CD14-positive monocyte (primary cell): ENCODE measurements around the gene PRDM11. TPM values are rescaled to one million over a fixed set of nuclear protein-coding genes. Genes with fewer than 3 reads are reported as not detected.

Source experiments
- DNase-seq, 3 donors: peaks; one replicate each; pipeline ENCODE4 v3.0.0-alpha.2; 2011 to 2022
- H2AFZ ChIP-seq: 2 replicates; pipeline ENCODE4 v1.6.0; 2012; ENCODE audit warnings: mild to moderate bottlenecking, low read depth, low read length, inconsistent platforms; ENCODE audit not compliant: insufficient read depth, poor library complexity, severe bottlenecking
- H3K27ac ChIP-seq, 2 donors: 1 replicate in 1 of 2; 2 replicates in 1 of 2; pipeline ENCODE4 v1.5.1; 2012 to 2013; ENCODE audit warnings: low read length in 2 of 2, control low read depth in 1 of 2, inconsistent platforms in 1 of 2, low read depth in 1 of 2, mild to moderate bottlenecking in 1 of 2
- H3K27me3 ChIP-seq, 2 donors: one replicate each; pipeline versions ENCODE4 v1.6.0 to v1.6.1; 2011 to 2013; ENCODE audit warnings: low read length in 2 of 2; ENCODE audit not compliant: control insufficient read depth in 2 of 2, insufficient read depth in 2 of 2
- H3K36me3 ChIP-seq, 2 donors: replicated peaks in 1 of 2; 1 replicate in 1 of 2; 2 replicates in 1 of 2; pipeline versions ENCODE4 v1.5.1 to v1.6.1; 2012 to 2013; ENCODE audit warnings: low read length in 2 of 2, control low read depth in 1 of 2, inconsistent platforms in 1 of 2, mild to moderate bottlenecking in 1 of 2; ENCODE audit not compliant: insufficient read depth in 2 of 2, control insufficient read depth in 1 of 2
- H3K4me1 ChIP-seq, 2 donors: 1 replicate in 1 of 2; 2 replicates in 1 of 2; pipeline versions ENCODE4 v1.5.1 to v1.6.1; 2012 to 2013; ENCODE audit warnings: low read length in 2 of 2, control low read depth in 1 of 2, inconsistent platforms in 1 of 2, mild to moderate bottlenecking in 1 of 2, moderate library complexity in 1 of 2; ENCODE audit not compliant: insufficient read depth in 2 of 2, control insufficient read depth in 1 of 2
- H3K4me2 ChIP-seq: replicated peaks from 2 replicates; pipeline ENCODE3; 2012; ENCODE audit warnings: low read length, moderate library complexity, mild to moderate bottlenecking; ENCODE audit not compliant: poor library complexity, severe bottlenecking; ENCODE audit errors: extremely low read depth
- H3K4me3 ChIP-seq, 3 experiments: fragments of 200-600 bp in 1 of 3; sonication (generic) in 1 of 3; replicated peaks in 1 of 3; 1 replicate in 2 of 3; 2 replicates in 1 of 3; pipeline ENCODE4 v1.5.1; 2011 to 2013; ENCODE audit warnings: low read length in 3 of 3, mild to moderate bottlenecking in 3 of 3, control low read depth in 2 of 3, low read depth in 2 of 3, inconsistent platforms in 1 of 3, moderate library complexity in 1 of 3
- H3K79me2 ChIP-seq: 2 replicates; pipeline ENCODE4 v1.6.0; 2012; ENCODE audit warnings: mild to moderate bottlenecking, control low read depth, inconsistent platforms, low read length, moderate library complexity; ENCODE audit not compliant: insufficient read depth
- H3K9ac ChIP-seq: 2 replicates; pipeline ENCODE4 v1.6.0; 2017; ENCODE audit warnings: low read length, mild to moderate bottlenecking; ENCODE audit not compliant: insufficient read depth, poor library complexity, severe bottlenecking
- H3K9me3 ChIP-seq, 2 donors: replicated peaks in 1 of 2; 1 replicate in 1 of 2; 2 replicates in 1 of 2; pipeline versions ENCODE4 v1.5.1 to v1.6.1; 2012 to 2013; ENCODE audit warnings: low read length in 2 of 2, control low read depth in 1 of 2; ENCODE audit not compliant: control insufficient read depth in 1 of 2, insufficient read depth in 1 of 2
- H4K20me1 ChIP-seq: 2 replicates; pipeline ENCODE4 v1.6.0; 2012; ENCODE audit warnings: mild to moderate bottlenecking, low read length, control low read depth, moderate library complexity; ENCODE audit not compliant: insufficient read depth
- H3K27ac Mint-ChIP-seq, 7 donors: one replicate each; pipeline ENCODE4 v1.8.0; 2020; ENCODE audit warnings: mild to moderate bottlenecking in 7 of 7, mixed read lengths in 7 of 7, moderate library complexity in 6 of 7, inconsistent platforms in 2 of 7
- H3K27me3 Mint-ChIP-seq, 3 donors: one replicate each; pipeline ENCODE4 v1.8.0; 2021 to 2022; ENCODE audit warnings: low read depth in 3 of 3, mild to moderate bottlenecking in 3 of 3, mixed read lengths in 3 of 3, moderate library complexity in 3 of 3, inconsistent platforms in 1 of 3
- H3K36me3 Mint-ChIP-seq, 2 donors: one replicate each; pipeline ENCODE4 v1.8.0; 2020; ENCODE audit warnings: mixed read lengths in 2 of 2, inconsistent platforms in 1 of 2, mild to moderate bottlenecking in 1 of 2
- H3K4me1 Mint-ChIP-seq: one replicate; pipeline ENCODE4 v1.8.0; 2020; ENCODE audit warnings: mild to moderate bottlenecking, mixed read lengths
- H3K4me3 Mint-ChIP-seq, 2 donors: one replicate each; pipeline ENCODE4 v1.8.0; 2020; ENCODE audit warnings: mild to moderate bottlenecking in 2 of 2, mixed read lengths in 2 of 2, moderate library complexity in 1 of 2
- H3K9me3 Mint-ChIP-seq, 7 donors: one replicate each; pipeline ENCODE4 v1.8.0; 2020 to 2022; ENCODE audit warnings: mixed read lengths in 7 of 7, mild to moderate bottlenecking in 6 of 7, moderate library complexity in 6 of 7, inconsistent platforms in 2 of 7
- WGBS: methylation state at CpG from one replicate; pipeline ENCODE4 v1.1.5; 2013; ENCODE audit warnings: missing lambda C conversion rate; ENCODE audit not compliant: insufficient coverage; 5-methylcytosine and 5-hydroxymethylcytosine counted together
- intact Hi-C, 2 donors: fragments of 100-400 bp; cut with micrococcal nuclease; formaldehyde crosslinking; loops; one replicate each; pipeline versions ENCODE4 v1.15.0 to v1.15.1; 2023
- polyA plus RNA-seq, 3 donors: library from polyadenylated mRNA; depleted of rRNA in 1 of 3; unstranded in 2 of 3; stranded (reverse) in 1 of 3; fragments of 300-500 nt in 2 of 3; fragments of >200 nt in 1 of 3; fragmentation: Illumina TruSeq in 2 of 3; gene quantifications; 1 replicate in 2 of 3; 2 replicates in 1 of 3; pipeline ENCODE4 v1.2.3, GENCODE V29; 2012 to 2021
- TF ChIP-seq, protein P1 (sequence below): fragments of 200-600 bp; IDR thresholded peaks from one replicate; pipeline ENCODE4 v1.8.0; 2022; ENCODE audit warnings: antibody characterized with exemption, mild to moderate bottlenecking

Gene PRDM11
- polyA plus RNA-seq, 3 donors: 0.48 to 1.8 TPM; not detected in 1

- WGBS: no CpG with 5 or more reads among the region's 1 CpG
- no peaks in the 10 kb centered on the region for H3K9me3 ChIP-seq
- TF ChIP-seq, protein P1, sequence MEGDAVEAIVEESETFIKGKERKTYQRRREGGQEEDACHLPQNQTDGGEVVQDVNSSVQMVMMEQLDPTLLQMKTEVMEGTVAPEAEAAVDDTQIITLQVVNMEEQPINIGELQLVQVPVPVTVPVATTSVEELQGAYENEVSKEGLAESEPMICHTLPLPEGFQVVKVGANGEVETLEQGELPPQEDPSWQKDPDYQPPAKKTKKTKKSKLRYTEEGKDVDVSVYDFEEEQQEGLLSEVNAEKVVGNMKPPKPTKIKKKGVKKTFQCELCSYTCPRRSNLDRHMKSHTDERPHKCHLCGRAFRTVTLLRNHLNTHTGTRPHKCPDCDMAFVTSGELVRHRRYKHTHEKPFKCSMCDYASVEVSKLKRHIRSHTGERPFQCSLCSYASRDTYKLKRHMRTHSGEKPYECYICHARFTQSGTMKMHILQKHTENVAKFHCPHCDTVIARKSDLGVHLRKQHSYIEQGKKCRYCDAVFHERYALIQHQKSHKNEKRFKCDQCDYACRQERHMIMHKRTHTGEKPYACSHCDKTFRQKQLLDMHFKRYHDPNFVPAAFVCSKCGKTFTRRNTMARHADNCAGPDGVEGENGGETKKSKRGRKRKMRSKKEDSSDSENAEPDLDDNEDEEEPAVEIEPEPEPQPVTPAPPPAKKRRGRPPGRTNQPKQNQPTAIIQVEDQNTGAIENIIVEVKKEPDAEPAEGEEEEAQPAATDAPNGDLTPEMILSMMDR: no peak
- H3K4me3 ChIP-seq: no peak overlapping the region
- no peaks in the 10 kb centered on the region for H3K4me1 Mint-ChIP-seq
- no peaks in the 10 kb centered on the region for H3K36me3 ChIP-seq
- no peak overlapping the region for H3K4me2 ChIP-seq
- intact Hi-C loops: no loop called here
- no peak overlapping the region for H2AFZ ChIP-seq
- H3K4me1 ChIP-seq: no peaks in the 10 kb centered on the region
- no peak for DNase-seq
- no peak overlapping the region for H3K27ac Mint-ChIP-seq
- H3K27me3 Mint-ChIP-seq: peaks cover 0 to 1% (median 0%) of the 10 kb centered on the region in 3 donors
- H3K4me3 Mint-ChIP-seq: no peak overlapping the region
- no peaks in the 10 kb centered on the region for H4K20me1 ChIP-seq
- H3K27me3 ChIP-seq: no peaks in the 10 kb centered on the region
- H3K36me3 Mint-ChIP-seq: peaks cover 12 to 15% of the 10 kb centered on the region in 2 donors
- no peaks in the 10 kb centered on the region for H3K79me2 ChIP-seq
- no peak overlapping the region for H3K27ac ChIP-seq
- no peak overlapping the region for H3K9ac ChIP-seq
- H3K9me3 Mint-ChIP-seq: no peaks in the 10 kb centered on the region
These were observed 78.8 kb downstream of the PRDM11 start for GRCh38 chr11:45225277-45225676.

- Mint-ChIP-seq H3K27me3 (peaks cover 0 to 1% (median 0%) of the 10 kb centered on the region in 3 donors), H3K27ac (no peak overlapping the region), H3K4me1 (no peaks in the 10 kb centered on the region), H3K36me3 (peaks cover 12 to 15% of the 10 kb centered on the region in 2 donors), H3K4me3 (no peak overlapping the region), H3K9me3 (no peaks in the 10 kb centered on the region)
- Histone ChIP-seq H3K79me2 (no peaks in the 10 kb centered on the region), H3K9ac (no peak overlapping the region), H3K4me3 (no peak overlapping the region), H4K20me1 (no peaks in the 10 kb centered on the region), H3K27me3 (no peaks in the 10 kb centered on the region), H3K36me3 (no peaks in the 10 kb centered on the region), H3K9me3 (no peaks in the 10 kb centered on the region), H3K27ac (no peak overlapping the region), H2AFZ (no peak overlapping the region), H3K4me2 (no peak overlapping the region), H3K4me1 (no peaks in the 10 kb centered on the region)
- TF ChIP-seq, protein P1: no peak
- WGBS: 98% methylated on average over 38 of the region's 39 CpGs
- no peak for DNase-seq
- intact Hi-C loops: no loop called here
These were observed 79.8 kb downstream of the PRDM11 start for GRCh38 chr11:45225961-45226871.
